Measurements from ENCODE around the gene AQP10. TPM values are rescaled to one million over a fixed set of nuclear protein-coding genes. Genes with fewer than 3 reads are reported as not detected.

The AQP10 gene
- total and polyA plus RNA-seq, 9 of the 15 experiments (the other 6 are each of a cell fraction or from before 2014, with no cell fraction given): 0.37 to 9.7 (median 1.9) TPM

DNA sequence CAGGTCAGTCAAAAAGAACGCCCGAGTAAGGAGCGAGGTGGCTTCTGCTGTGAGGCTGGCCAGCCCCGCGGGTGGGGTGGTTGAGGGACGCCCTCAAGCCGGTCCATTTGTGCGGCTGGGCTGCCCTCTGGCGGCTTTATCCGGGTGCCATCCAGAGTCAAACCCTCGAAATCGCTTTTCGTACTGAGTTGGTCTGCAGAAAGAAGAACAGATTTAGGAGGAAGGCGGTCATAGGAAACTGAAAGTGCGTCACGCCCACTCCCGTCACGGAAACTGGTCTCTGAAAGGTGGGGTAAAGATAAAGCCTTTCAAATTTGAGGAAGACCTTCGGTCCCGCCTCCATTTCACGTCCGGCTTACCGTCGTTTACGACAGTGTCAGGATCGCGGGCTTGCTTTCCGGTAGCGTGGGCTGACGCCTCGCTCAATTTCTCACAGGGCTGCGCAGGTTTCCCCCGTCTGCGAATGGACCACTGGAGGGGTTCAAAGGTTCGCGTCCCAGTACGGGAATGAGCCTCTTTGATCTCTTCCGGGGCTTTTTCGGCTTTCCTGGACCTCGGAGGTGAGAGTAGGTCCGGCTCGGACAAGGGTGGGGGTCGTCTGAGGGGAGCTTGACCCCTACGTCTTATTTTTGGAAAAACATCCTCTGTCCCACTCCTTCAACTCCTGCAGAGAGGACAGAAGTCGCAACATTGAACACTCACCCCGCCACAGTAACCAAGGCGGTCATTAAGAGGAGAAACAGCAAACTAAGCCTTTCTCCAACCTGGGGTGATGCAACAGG lies 48.5 kb upstream of the AQP10 start, which contains the start of gene HAX1 (continued):
- TF ChIP-seq GTF3C2 (IDR thresholded peaks at IDR 0.05; ENCODE audit: borderline replicate concordance, extremely low read depth, insufficient read length): no peak
- TF ChIP-seq PCBP1 (IDR thresholded peaks at IDR 0.05; ENCODE audit: low read depth, low read length, poor library complexity, severe bottlenecking): no peak
- TF ChIP-seq POLR3A (IDR thresholded peaks at IDR 0.05; ENCODE audit: borderline replicate concordance, extremely low read depth, insufficient read depth, insufficient read length): no peak
- no peak for TF ChIP-seq SETDB1 (IDR thresholded peaks at IDR 0.05; ENCODE audit: low read length)
- TF ChIP-seq, protein P1, sequence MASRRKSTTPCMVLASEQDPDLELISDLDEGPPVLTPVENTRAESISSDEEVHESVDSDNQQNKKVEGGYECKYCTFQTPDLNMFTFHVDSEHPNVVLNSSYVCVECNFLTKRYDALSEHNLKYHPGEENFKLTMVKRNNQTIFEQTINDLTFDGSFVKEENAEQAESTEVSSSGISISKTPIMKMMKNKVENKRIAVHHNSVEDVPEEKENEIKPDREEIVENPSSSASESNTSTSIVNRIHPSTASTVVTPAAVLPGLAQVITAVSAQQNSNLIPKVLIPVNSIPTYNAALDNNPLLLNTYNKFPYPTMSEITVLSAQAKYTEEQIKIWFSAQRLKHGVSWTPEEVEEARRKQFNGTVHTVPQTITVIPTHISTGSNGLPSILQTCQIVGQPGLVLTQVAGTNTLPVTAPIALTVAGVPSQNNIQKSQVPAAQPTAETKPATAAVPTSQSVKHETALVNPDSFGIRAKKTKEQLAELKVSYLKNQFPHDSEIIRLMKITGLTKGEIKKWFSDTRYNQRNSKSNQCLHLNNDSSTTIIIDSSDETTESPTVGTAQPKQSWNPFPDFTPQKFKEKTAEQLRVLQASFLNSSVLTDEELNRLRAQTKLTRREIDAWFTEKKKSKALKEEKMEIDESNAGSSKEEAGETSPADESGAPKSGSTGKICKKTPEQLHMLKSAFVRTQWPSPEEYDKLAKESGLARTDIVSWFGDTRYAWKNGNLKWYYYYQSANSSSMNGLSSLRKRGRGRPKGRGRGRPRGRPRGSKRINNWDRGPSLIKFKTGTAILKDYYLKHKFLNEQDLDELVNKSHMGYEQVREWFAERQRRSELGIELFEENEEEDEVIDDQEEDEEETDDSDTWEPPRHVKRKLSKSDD (conservative IDR thresholded peaks at IDR 0.05; ENCODE audit: low read length): no peak
- TF ChIP-seq ZZZ3 (IDR thresholded peaks at IDR 0.05): no peak
- TF ChIP-seq ZBTB8A (IDR thresholded peaks at IDR 0.05; ENCODE audit: partially characterized antibody): no peak
- peak; percentile 63; the same call in 1 of the 2 replicates for TF ChIP-seq L3MBTL2 (IDR thresholded peaks at IDR 0.05)
- TF ChIP-seq, protein P2, sequence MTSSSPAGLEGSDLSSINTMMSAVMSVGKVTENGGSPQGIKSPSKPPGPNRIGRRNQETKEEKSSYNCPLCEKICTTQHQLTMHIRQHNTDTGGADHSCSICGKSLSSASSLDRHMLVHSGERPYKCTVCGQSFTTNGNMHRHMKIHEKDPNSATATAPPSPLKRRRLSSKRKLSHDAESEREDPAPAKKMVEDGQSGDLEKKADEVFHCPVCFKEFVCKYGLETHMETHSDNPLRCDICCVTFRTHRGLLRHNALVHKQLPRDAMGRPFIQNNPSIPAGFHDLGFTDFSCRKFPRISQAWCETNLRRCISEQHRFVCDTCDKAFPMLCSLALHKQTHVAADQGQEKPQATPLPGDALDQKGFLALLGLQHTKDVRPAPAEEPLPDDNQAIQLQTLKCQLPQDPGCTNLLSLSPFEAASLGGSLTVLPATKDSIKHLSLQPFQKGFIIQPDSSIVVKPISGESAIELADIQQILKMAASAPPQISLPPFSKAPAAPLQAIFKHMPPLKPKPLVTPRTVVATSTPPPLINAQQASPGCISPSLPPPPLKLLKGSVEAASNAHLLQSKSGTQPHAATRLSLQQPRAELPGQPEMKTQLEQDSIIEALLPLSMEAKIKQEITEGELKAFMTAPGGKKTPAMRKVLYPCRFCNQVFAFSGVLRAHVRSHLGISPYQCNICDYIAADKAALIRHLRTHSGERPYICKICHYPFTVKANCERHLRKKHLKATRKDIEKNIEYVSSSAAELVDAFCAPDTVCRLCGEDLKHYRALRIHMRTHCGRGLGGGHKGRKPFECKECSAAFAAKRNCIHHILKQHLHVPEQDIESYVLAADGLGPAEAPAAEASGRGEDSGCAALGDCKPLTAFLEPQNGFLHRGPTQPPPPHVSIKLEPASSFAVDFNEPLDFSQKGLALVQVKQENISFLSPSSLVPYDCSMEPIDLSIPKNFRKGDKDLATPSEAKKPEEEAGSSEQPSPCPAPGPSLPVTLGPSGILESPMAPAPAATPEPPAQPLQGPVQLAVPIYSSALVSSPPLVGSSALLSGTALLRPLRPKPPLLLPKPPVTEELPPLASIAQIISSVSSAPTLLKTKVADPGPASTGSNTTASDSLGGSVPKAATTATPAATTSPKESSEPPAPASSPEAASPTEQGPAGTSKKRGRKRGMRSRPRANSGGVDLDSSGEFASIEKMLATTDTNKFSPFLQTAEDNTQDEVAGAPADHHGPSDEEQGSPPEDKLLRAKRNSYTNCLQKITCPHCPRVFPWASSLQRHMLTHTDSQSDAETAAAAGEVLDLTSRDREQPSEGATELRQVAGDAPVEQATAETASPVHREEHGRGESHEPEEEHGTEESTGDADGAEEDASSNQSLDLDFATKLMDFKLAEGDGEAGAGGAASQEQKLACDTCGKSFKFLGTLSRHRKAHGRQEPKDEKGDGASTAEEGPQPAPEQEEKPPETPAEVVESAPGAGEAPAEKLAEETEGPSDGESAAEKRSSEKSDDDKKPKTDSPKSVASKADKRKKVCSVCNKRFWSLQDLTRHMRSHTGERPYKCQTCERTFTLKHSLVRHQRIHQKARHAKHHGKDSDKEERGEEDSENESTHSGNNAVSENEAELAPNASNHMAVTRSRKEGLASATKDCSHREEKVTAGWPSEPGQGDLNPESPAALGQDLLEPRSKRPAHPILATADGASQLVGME (CRISPR knock-in tag; IDR thresholded peaks at IDR 0.05): peak; percentile 76
- no peak for TF ChIP-seq NFATC3 (IDR thresholded peaks at IDR 0.05)
- peak; percentile 89 for TF ChIP-seq POLR2A (conservative IDR thresholded peaks at IDR 0.05)
- TF ChIP-seq PHF20 (IDR thresholded peaks at IDR 0.05; ENCODE audit: partially characterized antibody): peak; percentile 59
- no peak for TF ChIP-seq ZFPM2 (CRISPR knock-in tag; IDR thresholded peaks at IDR 0.05)
- TF ChIP-seq MYC (IDR thresholded peaks at IDR 0.05; ENCODE audit: low read depth, low read length): peak; percentile 59; the same call in 1 of the 2 replicates
- TF ChIP-seq MYC (CRISPR knock-in tag; IDR thresholded peaks at IDR 0.05; ENCODE audit: borderline replicate concordance, low read depth): peak; percentile 58; the same call in 1 of the 2 replicates
- TF ChIP-seq GATA2 (CRISPR knock-in tag; IDR thresholded peaks at IDR 0.05): no peak
